BJ (cell line): Measurements from ENCODE around the gene MYCN. TPM values are rescaled to one million over a fixed set of nuclear protein-coding genes. Genes with fewer than 3 reads are reported as not detected.

ENCODE experiments used
- CTCF ChIA-PET: fragments of 350-600 bp; formaldehyde crosslinking; extraction: SDS; loops from one replicate; lab custom pipeline; 2021; ENCODE audit warnings: antibody characterized with exemption, inconsistent platforms; lab: Yijun Ruan, JAX
- POLR2A ChIA-PET: fragments of 300-600 bp; sonication (Branson Sonifier 250); formaldehyde crosslinking; extraction: SDS; loops from one replicate; lab custom pipeline; 2021; ENCODE audit warnings: antibody characterized with exemption; lab: Charles Lee
- DNase-seq: peaks from one replicate; pipeline ENCODE4 v3.0.0-alpha.2; 2011; ENCODE audit warnings: low read depth
- H3K27me3 ChIP-seq: 2 replicates; pipeline ENCODE4 v1.6.0; 2011; ENCODE audit warnings: low read length; ENCODE audit not compliant: control insufficient read depth, insufficient read depth
- H3K36me3 ChIP-seq: 2 replicates; pipeline ENCODE4 v1.5.1; 2011; ENCODE audit warnings: low read length; ENCODE audit not compliant: control insufficient read depth, insufficient read depth
- H3K4me3 ChIP-seq: 2 replicates; pipeline ENCODE4 v1.5.1; 2011; ENCODE audit warnings: low read depth, mild to moderate bottlenecking, control low read depth, low read length
- CTCF ChIP-seq: IDR thresholded peaks from 2 replicates; pipeline ENCODE4 v1.5.1; 2011; ENCODE audit warnings: low read depth, mild to moderate bottlenecking, control low read depth, inconsistent platforms, low read length, moderate library complexity; ENCODE audit not compliant: insufficient read depth
- polyA plus RNA-seq: library from polyadenylated mRNA; depleted of rRNA; stranded (reverse); fragments of >200 nt; gene quantifications from 2 replicates; pipeline ENCODE4 v1.2.3, GENCODE V29; 2011

Gene MYCN
- polyA plus RNA-seq, 1 experiment, result not detected

- DNase-seq, result no peak
- Histone ChIP-seq H3K4me3 (no peak overlapping the region), H3K36me3 (no peaks in the 10 kb centered on the region), H3K27me3 (peaks cover 14% of the 10 kb centered on the region)
- ChIA-PET CTCF (no interaction called here), POLR2A (no interaction called here)
- TF ChIP-seq CTCF, result no peak
Measured at GRCh38 chr2:15937105-15937881, 3.1 kb upstream of the MYCN start.

DNA sequence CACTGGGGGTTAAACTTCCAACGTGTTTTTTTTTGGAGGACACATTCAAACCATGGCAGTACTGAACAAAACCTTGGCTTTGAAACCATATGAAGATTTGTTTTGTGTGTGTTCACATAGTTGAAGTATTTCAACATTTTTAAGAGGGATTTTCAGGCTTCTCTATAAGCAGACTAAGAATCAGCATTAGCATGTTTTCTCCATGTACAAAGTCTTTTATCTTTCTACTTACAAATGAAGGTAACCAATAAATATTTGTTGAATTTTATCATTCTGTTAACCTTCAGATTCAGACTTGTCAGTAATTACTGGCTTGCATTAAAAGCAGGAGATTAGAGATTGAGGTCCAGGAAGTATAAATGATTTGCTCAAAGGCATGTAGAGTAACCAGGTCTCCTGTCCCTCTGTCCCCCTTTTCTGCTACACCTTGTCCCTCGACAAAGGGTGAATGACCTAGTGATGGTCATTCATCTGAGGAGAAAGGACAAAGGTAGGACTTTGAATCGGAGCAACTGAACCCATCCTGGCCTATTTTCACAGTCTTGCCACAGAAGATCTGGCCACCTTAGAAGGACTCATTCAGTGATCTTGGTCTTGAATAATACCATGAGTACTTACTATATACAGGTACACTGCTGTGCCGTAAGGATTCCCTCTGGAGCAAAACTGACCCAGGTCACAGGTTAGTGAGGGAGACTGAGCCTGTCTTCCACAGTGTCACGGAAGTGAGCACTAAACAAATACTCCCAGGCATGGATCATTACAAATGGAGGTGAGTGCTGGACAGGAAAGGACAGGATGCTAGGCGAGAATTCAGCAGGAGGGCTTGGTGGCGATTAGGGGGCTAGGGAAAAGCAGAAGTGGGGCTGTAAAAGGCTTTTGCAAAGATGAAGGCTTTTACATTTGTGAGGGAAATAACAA lies 2.2 kb upstream of the MYCN start:
- DNase-seq, result no peak
- no peak for TF ChIP-seq CTCF
- Histone ChIP-seq H3K36me3 (no peaks in the 10 kb centered on the region), H3K27me3 (peaks cover 19% of the 10 kb centered on the region), H3K4me3 (no peak overlapping the region)
- ChIA-PET POLR2A (no interaction called here), CTCF (no interaction called here)

DNA sequence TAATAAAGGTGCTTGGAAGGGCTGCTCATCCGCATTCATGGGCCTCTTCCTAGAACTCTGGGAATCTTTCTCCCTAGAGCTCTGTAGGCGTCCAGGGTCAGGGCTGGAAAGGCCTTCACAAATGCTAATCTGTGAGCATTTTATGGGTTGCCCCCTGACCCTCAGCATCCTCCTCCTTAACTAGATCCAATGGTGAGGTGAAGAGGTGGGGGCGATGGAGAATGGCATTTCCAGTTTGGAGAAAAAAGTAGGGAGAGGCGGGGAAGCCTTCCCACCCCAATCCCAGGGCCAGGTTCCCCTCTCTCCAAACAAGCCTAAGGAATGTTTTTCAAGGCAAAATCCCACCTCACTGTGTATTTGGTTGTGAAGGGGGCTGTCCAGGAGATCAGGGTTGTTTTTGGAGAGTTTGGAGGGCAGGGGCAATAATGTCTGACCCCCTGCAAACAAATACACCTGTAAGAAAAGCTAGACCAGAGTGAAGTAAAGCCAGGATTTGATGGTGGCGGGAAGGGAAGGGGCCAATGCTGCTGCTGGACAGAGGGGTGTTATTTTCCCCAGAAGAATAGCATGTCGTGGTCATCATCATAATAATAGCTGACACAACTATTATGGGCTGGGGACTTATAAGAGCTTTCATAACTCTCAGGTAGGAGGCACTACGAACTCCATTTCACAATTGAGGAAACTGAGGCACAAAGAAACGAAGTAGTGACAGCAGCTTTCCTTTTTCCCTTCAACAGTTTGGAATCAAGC lies 1.4 kb upstream of the MYCN start:
- POLR2A ChIA-PET, result no interaction called here
- no peak for DNase-seq

GRCh38 chr2:15939556-15939853 lies 845 bp upstream of the MYCN start:
- Histone ChIP-seq H3K36me3 (no peaks in the 10 kb centered on the region), H3K27me3 (peaks cover 25% of the 10 kb centered on the region), H3K4me3 (no peak overlapping the region)
- no peak; the same call in none of the 2 replicates for TF ChIP-seq CTCF
- POLR2A ChIA-PET, result interaction anchor here (0.6 kb wide), 1 partner anchor 300 kb away, joined by 3 read pairs; no protein-coding TSS in a partner anchor
- no peak for DNase-seq
- CTCF ChIA-PET, result interaction anchor here (0.8 to 1.6 kb wide), 4 partner anchors 9 to 678 kb away, joined by 3 to 14 read pairs (median 5); no protein-coding TSS in a partner anchor

More for the DNA sequence above, 1.4 kb upstream of the MYCN start:
- TF ChIP-seq CTCF, result no peak
- H3K36me3 ChIP-seq, result no peaks in the 10 kb centered on the region
- no peak overlapping the region for H3K4me3 ChIP-seq
- H3K27me3 ChIP-seq, result peaks cover 24% of the 10 kb centered on the region
- CTCF ChIA-PET, result interaction anchor here (0.8 to 1.6 kb wide), 4 partner anchors 10 to 678 kb away, joined by 3 to 14 read pairs (median 5); no protein-coding TSS in a partner anchor
